ENCODE measurements around the gene PDE8A.

- TF ChIP-seq POLR2A (IDR thresholded peaks at IDR 0.05; ENCODE audit: low read depth, low read length) (peak; percentile 70), HDAC2 (IDR thresholded peaks at IDR 0.05) (no peak), EP300 (IDR thresholded peaks at IDR 0.05; ENCODE audit: borderline replicate concordance in 1 of 2, control insufficient read depth in 1 of 2, low read depth in 2 of 2, low read length in 2 of 2) (no peak), RAD21 (IDR thresholded peaks at IDR 0.05; ENCODE audit: insufficient read depth, low read depth, low read length) (no peak), ELK1 (IDR thresholded peaks at IDR 0.05; ENCODE audit: low read depth, low read length) (no peak), ZNF24 (IDR thresholded peaks at IDR 0.05) (0 out of 2 replicates have a peak, but pooled peaks have one; percentile 26), TAF1 (IDR thresholded peaks at IDR 0.05; ENCODE audit: borderline replicate concordance, low read depth, low read length) (0 out of 2 replicates have a peak, but pooled peaks have one; percentile 10)
- TF ChIP-seq, protein P1, sequence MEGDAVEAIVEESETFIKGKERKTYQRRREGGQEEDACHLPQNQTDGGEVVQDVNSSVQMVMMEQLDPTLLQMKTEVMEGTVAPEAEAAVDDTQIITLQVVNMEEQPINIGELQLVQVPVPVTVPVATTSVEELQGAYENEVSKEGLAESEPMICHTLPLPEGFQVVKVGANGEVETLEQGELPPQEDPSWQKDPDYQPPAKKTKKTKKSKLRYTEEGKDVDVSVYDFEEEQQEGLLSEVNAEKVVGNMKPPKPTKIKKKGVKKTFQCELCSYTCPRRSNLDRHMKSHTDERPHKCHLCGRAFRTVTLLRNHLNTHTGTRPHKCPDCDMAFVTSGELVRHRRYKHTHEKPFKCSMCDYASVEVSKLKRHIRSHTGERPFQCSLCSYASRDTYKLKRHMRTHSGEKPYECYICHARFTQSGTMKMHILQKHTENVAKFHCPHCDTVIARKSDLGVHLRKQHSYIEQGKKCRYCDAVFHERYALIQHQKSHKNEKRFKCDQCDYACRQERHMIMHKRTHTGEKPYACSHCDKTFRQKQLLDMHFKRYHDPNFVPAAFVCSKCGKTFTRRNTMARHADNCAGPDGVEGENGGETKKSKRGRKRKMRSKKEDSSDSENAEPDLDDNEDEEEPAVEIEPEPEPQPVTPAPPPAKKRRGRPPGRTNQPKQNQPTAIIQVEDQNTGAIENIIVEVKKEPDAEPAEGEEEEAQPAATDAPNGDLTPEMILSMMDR (IDR thresholded peaks at IDR 0.05 in 2 of 3, conservative IDR thresholded peaks at IDR 0.05 in 1 of 3; ENCODE audit: control insufficient read depth in 2 of 3, extremely low read depth in 1 of 3, insufficient read depth in 1 of 3, low read depth in 3 of 3, low read length in 3 of 3): no peak
- TF ChIP-seq, protein P2, sequence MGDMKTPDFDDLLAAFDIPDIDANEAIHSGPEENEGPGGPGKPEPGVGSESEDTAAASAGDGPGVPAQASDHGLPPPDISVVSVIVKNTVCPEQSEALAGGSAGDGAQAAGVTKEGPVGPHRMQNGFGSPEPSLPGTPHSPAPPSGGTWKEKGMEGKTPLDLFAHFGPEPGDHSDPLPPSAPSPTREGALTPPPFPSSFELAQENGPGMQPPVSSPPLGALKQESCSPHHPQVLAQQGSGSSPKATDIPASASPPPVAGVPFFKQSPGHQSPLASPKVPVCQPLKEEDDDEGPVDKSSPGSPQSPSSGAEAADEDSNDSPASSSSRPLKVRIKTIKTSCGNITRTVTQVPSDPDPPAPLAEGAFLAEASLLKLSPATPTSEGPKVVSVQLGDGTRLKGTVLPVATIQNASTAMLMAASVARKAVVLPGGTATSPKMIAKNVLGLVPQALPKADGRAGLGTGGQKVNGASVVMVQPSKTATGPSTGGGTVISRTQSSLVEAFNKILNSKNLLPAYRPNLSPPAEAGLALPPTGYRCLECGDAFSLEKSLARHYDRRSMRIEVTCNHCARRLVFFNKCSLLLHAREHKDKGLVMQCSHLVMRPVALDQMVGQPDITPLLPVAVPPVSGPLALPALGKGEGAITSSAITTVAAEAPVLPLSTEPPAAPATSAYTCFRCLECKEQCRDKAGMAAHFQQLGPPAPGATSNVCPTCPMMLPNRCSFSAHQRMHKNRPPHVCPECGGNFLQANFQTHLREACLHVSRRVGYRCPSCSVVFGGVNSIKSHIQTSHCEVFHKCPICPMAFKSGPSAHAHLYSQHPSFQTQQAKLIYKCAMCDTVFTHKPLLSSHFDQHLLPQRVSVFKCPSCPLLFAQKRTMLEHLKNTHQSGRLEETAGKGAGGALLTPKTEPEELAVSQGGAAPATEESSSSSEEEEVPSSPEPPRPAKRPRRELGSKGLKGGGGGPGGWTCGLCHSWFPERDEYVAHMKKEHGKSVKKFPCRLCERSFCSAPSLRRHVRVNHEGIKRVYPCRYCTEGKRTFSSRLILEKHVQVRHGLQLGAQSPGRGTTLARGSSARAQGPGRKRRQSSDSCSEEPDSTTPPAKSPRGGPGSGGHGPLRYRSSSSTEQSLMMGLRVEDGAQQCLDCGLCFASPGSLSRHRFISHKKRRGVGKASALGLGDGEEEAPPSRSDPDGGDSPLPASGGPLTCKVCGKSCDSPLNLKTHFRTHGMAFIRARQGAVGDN (IDR thresholded peaks at IDR 0.05): peak; percentile 21; the same call in 1 of the 2 replicates
Measured at GRCh38 chr15:84980196-84981053, 1.2 kb upstream of the PDE8A start.
